Mesothelial cell of epicardium (in vitro differentiated cells): ENCODE measurements around the gene IQCM. TPM values are rescaled to one million over a fixed set of nuclear protein-coding genes. Genes with fewer than 3 reads are reported as not detected.

Experiments
- DNase-seq, 2 experiments: peaks; one replicate each; pipeline ENCODE4 v3.0.0; 2021; ENCODE audit warnings: low spot score in 2 of 2; ENCODE audit not compliant: unreplicated experiment in 2 of 2
- H3K27ac Mint-ChIP-seq: 2 replicates; pipeline ENCODE4 v1.8.0; 2021; ENCODE audit warnings: mixed read lengths
- H3K27me3 Mint-ChIP-seq: 2 replicates; pipeline ENCODE4 v1.8.0; 2021; ENCODE audit warnings: low read depth, mixed read lengths
- H3K36me3 Mint-ChIP-seq: 2 replicates; pipeline ENCODE4 v1.8.0; 2021; ENCODE audit warnings: mixed read lengths
- H3K4me1 Mint-ChIP-seq: 2 replicates; pipeline ENCODE4 v1.8.0; 2021; ENCODE audit warnings: mixed read lengths
- H3K4me3 Mint-ChIP-seq: 2 replicates; pipeline ENCODE4 v1.8.0; 2021; ENCODE audit warnings: mild to moderate bottlenecking, moderate library complexity, mixed read lengths
- H3K9me3 Mint-ChIP-seq: 2 replicates; pipeline ENCODE4 v1.8.0; 2021; ENCODE audit warnings: mixed read lengths
- CTCF ChIP-seq: fragments of 200-600 bp; sonication (generic); IDR thresholded peaks from one replicate; pipeline ENCODE4 v1.5.0; 2021; ENCODE audit warnings: antibody characterized with exemption; ENCODE audit not compliant: unreplicated experiment
- total RNA-seq: library from RNA; stranded (reverse); gene quantifications from 3 replicates; pipeline ENCODE4 v1.2.1, GENCODE V29; 2021

The IQCM gene
- total RNA-seq, 1 donor from 2014 or later, result 0.94 TPM

GRCh38 chr4:149630064-149630463 is 185.6 kb downstream of the IQCM start:
- Mint-ChIP-seq H3K4me3 (no peak overlapping the region), H3K4me1 (no peaks in the 10 kb centered on the region), H3K27me3 (no peaks in the 10 kb centered on the region), H3K9me3 (peaks cover 5% of the 10 kb centered on the region), H3K27ac (no peak overlapping the region), H3K36me3 (no peaks in the 10 kb centered on the region)
- no peak for TF ChIP-seq CTCF
- DNase-seq, result no peak

GRCh38 chr4:149605601-149606378 is 209.9 kb downstream of the IQCM start:
- no peak overlapping the region for H3K27ac Mint-ChIP-seq
- H3K27me3 Mint-ChIP-seq, result no peaks in the 10 kb centered on the region
- no peak overlapping the region for H3K4me3 Mint-ChIP-seq
- no peaks in the 10 kb centered on the region for H3K4me1 Mint-ChIP-seq
- no peak for TF ChIP-seq CTCF
- peaks cover 4% of the 10 kb centered on the region for H3K36me3 Mint-ChIP-seq
- H3K9me3 Mint-ChIP-seq, result peaks cover 38% of the 10 kb centered on the region
- no peak for DNase-seq

GRCh38 chr4:149604827-149605226 is 210.8 kb downstream of the IQCM start:
- Mint-ChIP-seq H3K27ac (no peak overlapping the region), H3K9me3 (peaks cover 30% of the 10 kb centered on the region), H3K4me3 (no peak overlapping the region), H3K36me3 (peaks cover 4% of the 10 kb centered on the region), H3K4me1 (no peaks in the 10 kb centered on the region), H3K27me3 (no peaks in the 10 kb centered on the region)
- no peak for DNase-seq
- no peak for TF ChIP-seq CTCF

- peaks cover 20% of the 10 kb centered on the region for H3K9me3 Mint-ChIP-seq
- no peak overlapping the region for H3K27ac Mint-ChIP-seq
- no peaks in the 10 kb centered on the region for H3K27me3 Mint-ChIP-seq
- no peak overlapping the region for H3K4me3 Mint-ChIP-seq
- no peaks in the 10 kb centered on the region for H3K4me1 Mint-ChIP-seq
- no peak for TF ChIP-seq CTCF
- no peak for DNase-seq
- H3K36me3 Mint-ChIP-seq, result peaks cover 2% of the 10 kb centered on the region
Measured at GRCh38 chr4:149595500-149595899, 220.1 kb downstream of the IQCM start.

GRCh38 chr4:149589826-149590225 is 225.8 kb downstream of the IQCM start:
- no peak for DNase-seq
- Mint-ChIP-seq H3K27ac (no peak overlapping the region), H3K36me3 (peaks cover 2% of the 10 kb centered on the region), H3K9me3 (peaks cover 31% of the 10 kb centered on the region), H3K27me3 (no peaks in the 10 kb centered on the region), H3K4me1 (peaks cover 7% of the 10 kb centered on the region), H3K4me3 (no peak overlapping the region)
- no peak for TF ChIP-seq CTCF
